ENCODE results near the gene ENOX1. TPM values are rescaled to one million over a fixed set of nuclear protein-coding genes. Genes with fewer than 3 reads are reported as not detected.

Gene ENOX1
- total and polyA plus RNA-seq, 2 of the 13 experiments (the other 11 are each of a cell fraction or from before 2014, with no cell fraction given): not detected

DNA sequence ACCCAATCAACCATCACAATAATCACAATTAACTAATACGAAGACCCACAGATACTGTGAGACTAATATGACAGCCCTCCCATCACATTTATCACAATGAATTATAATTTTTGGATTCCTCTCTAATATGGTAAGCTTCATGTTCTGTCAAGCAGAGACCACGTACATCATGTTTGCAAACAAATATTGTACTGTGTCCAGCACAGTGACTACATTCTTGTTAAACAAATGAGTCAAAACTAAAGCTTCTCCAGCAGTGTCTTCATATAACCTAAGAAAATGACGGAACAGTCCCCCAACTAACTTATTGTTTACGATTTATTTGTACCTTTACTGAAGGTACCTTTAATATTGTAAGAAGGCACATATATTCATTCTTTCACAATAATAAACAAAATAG is 292.6 kb downstream of the ENOX1 start (continued):
- TF ChIP-seq ZNF709 (CRISPR knock-in tag; IDR thresholded peaks at IDR 0.05): no peak
- TF ChIP-seq, protein P1, sequence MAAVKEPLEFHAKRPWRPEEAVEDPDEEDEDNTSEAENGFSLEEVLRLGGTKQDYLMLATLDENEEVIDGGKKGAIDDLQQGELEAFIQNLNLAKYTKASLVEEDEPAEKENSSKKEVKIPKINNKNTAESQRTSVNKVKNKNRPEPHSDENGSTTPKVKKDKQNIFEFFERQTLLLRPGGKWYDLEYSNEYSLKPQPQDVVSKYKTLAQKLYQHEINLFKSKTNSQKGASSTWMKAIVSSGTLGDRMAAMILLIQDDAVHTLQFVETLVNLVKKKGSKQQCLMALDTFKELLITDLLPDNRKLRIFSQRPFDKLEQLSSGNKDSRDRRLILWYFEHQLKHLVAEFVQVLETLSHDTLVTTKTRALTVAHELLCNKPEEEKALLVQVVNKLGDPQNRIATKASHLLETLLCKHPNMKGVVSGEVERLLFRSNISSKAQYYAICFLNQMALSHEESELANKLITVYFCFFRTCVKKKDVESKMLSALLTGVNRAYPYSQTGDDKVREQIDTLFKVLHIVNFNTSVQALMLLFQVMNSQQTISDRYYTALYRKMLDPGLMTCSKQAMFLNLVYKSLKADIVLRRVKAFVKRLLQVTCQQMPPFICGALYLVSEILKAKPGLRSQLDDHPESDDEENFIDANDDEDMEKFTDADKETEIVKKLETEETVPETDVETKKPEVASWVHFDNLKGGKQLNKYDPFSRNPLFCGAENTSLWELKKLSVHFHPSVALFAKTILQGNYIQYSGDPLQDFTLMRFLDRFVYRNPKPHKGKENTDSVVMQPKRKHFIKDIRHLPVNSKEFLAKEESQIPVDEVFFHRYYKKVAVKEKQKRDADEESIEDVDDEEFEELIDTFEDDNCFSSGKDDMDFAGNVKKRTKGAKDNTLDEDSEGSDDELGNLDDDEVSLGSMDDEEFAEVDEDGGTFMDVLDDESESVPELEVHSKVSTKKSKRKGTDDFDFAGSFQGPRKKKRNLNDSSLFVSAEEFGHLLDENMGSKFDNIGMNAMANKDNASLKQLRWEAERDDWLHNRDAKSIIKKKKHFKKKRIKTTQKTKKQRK (IDR thresholded peaks at IDR 0.05; ENCODE audit: low read length): no peak
- TF ChIP-seq HMG20B (CRISPR knock-in tag; conservative IDR thresholded peaks at IDR 0.05): no peak
- no peak for TF ChIP-seq ZBTB7B (CRISPR knock-in tag; IDR thresholded peaks at IDR 0.05)
- TF ChIP-seq PAF1 (CRISPR knock-in tag; IDR thresholded peaks at IDR 0.05): no peak
- TF ChIP-seq, protein P2, sequence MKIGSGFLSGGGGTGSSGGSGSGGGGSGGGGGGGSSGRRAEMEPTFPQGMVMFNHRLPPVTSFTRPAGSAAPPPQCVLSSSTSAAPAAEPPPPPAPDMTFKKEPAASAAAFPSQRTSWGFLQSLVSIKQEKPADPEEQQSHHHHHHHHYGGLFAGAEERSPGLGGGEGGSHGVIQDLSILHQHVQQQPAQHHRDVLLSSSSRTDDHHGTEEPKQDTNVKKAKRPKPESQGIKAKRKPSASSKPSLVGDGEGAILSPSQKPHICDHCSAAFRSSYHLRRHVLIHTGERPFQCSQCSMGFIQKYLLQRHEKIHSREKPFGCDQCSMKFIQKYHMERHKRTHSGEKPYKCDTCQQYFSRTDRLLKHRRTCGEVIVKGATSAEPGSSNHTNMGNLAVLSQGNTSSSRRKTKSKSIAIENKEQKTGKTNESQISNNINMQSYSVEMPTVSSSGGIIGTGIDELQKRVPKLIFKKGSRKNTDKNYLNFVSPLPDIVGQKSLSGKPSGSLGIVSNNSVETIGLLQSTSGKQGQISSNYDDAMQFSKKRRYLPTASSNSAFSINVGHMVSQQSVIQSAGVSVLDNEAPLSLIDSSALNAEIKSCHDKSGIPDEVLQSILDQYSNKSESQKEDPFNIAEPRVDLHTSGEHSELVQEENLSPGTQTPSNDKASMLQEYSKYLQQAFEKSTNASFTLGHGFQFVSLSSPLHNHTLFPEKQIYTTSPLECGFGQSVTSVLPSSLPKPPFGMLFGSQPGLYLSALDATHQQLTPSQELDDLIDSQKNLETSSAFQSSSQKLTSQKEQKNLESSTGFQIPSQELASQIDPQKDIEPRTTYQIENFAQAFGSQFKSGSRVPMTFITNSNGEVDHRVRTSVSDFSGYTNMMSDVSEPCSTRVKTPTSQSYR (CRISPR knock-in tag; IDR thresholded peaks at IDR 0.05; ENCODE audit: borderline replicate concordance): no peak

DNA sequence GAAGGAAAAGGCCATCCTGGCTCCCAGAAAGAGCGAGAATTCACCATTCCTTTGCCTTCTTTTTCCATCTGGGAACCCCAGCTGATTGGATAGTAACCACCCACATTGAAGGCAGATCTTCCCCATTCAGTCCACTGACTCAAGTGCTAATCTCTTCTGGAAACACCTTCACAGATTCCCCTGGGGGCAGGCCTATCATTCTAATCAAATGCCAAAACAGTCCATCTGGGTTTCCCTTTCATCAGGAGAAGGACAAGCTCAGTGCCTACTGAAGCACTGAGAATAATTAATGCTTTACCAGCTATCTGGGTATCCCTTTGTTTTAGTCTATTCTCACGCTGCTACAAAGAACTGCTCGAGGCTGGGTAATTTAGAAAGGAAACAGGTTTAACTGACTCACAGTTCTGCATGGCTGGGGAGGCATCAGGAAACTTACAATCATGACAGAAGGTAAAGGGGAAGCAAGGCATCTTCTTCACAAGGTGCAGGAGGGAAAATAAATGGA is 293.2 kb downstream of the ENOX1 start:
- WGBS (ENCODE audit: low lambda C conversion rate): 8% methylated on average over 2 of the region's 3 CpGs
- intact Hi-C loops (cut with micrococcal nuclease; ENCODE audit: unreplicated experiment) (no loop called here), in situ Hi-C loops (cut with HindIII; ENCODE audit: extremely low pct_ligation_motif_present, low pct_unique_long_range_greater_than_20kb) (no loop called here)
- H3K27me3 ChIP-seq (ENCODE audit: control insufficient read depth in 1 of 2, insufficient read depth in 2 of 2, low read length in 2 of 2): no peaks in the 10 kb centered on the region
- FAIRE-seq (no peak), DNase-seq (ENCODE audit: low spot score) (no peak), ATAC-seq (no peak)
- ChIA-PET CTCF (ENCODE audit: low intra/inter-chr PET ratio, low total read pairs) (no interaction called here), POLR2A (no interaction called here)
- H3K4me1 ChIP-seq (ENCODE audit: insufficient read depth, low read length): no peaks in the 10 kb centered on the region
- H3K4me2 ChIP-seq (ENCODE audit: low read depth, low read length): no peak overlapping the region
- no TSS peak for BruUV-seq (replicated peaks)
- H3K9ac ChIP-seq (ENCODE audit: insufficient read depth, low read depth, low read length): no peak overlapping the region
- H3K36me3 ChIP-seq (replicated peaks in 1 of 2; ENCODE audit: control insufficient read depth in 1 of 2, insufficient read depth in 2 of 2, low read length in 2 of 2): no peaks in the 10 kb centered on the region
- H2AFZ ChIP-seq (ENCODE audit: low read length): no peak overlapping the region
- H3K79me2 ChIP-seq (ENCODE audit: insufficient read depth, low read length): no peaks in the 10 kb centered on the region
- H4K20me1 ChIP-seq (ENCODE audit: insufficient read depth, low read length): no peaks in the 10 kb centered on the region
- peaks cover 14% of the 10 kb centered on the region for H3K9me3 ChIP-seq (ENCODE audit: low read length)
- H3K4me3 ChIP-seq (replicated peaks in 1 of 3; ENCODE audit: insufficient read depth in 1 of 3, low read depth in 2 of 3, low read length in 3 of 3): no peak overlapping the region
- H3K27ac ChIP-seq (ENCODE audit: extremely low read length, insufficient read depth, low read length): no peak overlapping the region
- TF ChIP-seq MIER3 (CRISPR knock-in tag; IDR thresholded peaks at IDR 0.05; ENCODE audit: borderline replicate concordance) (no peak), ZNF335 (CRISPR knock-in tag; IDR thresholded peaks at IDR 0.05) (no peak), RAD21 (CRISPR knock-in tag; IDR thresholded peaks at IDR 0.05) (no peak), CEBPG (CRISPR knock-in tag; IDR thresholded peaks at IDR 0.05) (no peak), TARDBP (CRISPR knock-in tag; IDR thresholded peaks at IDR 0.05) (no peak), ZNF10 (CRISPR knock-in tag; IDR thresholded peaks at IDR 0.05; ENCODE audit: borderline replicate concordance, low read depth) (no peak), RCOR2 (CRISPR knock-in tag; IDR thresholded peaks at IDR 0.05) (no peak), KLF6 (CRISPR knock-in tag; IDR thresholded peaks at IDR 0.05) (no peak), SALL2 (CRISPR knock-in tag; IDR thresholded peaks at IDR 0.05) (no peak)
- TF ChIP-seq, protein P3, sequence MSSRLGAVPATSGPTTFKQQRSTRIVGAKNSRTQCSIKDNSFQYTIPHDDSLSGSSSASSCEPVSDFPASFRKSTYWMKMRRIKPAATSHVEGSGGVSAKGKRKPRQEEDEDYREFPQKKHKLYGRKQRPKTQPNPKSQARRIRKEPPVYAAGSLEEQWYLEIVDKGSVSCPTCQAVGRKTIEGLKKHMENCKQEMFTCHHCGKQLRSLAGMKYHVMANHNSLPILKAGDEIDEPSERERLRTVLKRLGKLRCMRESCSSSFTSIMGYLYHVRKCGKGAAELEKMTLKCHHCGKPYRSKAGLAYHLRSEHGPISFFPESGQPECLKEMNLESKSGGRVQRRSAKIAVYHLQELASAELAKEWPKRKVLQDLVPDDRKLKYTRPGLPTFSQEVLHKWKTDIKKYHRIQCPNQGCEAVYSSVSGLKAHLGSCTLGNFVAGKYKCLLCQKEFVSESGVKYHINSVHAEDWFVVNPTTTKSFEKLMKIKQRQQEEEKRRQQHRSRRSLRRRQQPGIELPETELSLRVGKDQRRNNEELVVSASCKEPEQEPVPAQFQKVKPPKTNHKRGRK (CRISPR knock-in tag; IDR thresholded peaks at IDR 0.05): no peak
- TF ChIP-seq, protein P4, sequence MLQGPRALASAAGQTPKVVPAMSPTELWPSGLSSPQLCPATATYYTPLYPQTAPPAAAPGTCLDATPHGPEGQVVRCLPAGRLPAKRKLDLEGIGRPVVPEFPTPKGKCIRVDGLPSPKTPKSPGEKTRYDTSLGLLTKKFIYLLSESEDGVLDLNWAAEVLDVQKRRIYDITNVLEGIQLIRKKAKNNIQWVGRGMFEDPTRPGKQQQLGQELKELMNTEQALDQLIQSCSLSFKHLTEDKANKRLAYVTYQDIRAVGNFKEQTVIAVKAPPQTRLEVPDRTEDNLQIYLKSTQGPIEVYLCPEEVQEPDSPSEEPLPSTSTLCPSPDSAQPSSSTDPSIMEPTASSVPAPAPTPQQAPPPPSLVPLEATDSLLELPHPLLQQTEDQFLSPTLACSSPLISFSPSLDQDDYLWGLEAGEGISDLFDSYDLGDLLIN (CRISPR knock-in tag; IDR thresholded peaks at IDR 0.05; ENCODE audit: borderline replicate concordance): no peak

All from HepG2 (cell line).